Testis (tissue), 2 donors: ENCODE measurements around the gene MAP3K20.

Experiments
- CTCF ChIP-seq, 3 experiments: fragments of 450-650 bp in 2 of 3; fragments of 200-600 bp in 1 of 3; sonication (generic) in 1 of 3; IDR thresholded peaks; one replicate each; pipeline ENCODE4 v1.5.1; 2016 to 2019; ENCODE audit warnings: antibody characterized with exemption in 3 of 3, mild to moderate bottlenecking in 2 of 3, moderate library complexity in 1 of 3
- POLR2A ChIP-seq: fragments of 450-650 bp; IDR thresholded peaks from one replicate; pipeline ENCODE4 v1.6.1; 2017; ENCODE audit warnings: antibody characterized with exemption, mild to moderate bottlenecking, moderate library complexity

GRCh38 chr2:173087214-173087581 is 11.6 kb downstream of the MAP3K20 start:
- TF ChIP-seq CTCF (IDR thresholded peaks at IDR 0.05) (no peak), POLR2A (no peak)
